ENCODE measurements around the gene DLG1.

Gene DLG1

GRCh38 chr3:197322149-197322548 is 23.7 kb upstream of the DLG1 start:
- TF ChIP-seq USF1 (IDR thresholded peaks at IDR 0.05) (no peak), CREB1 (IDR thresholded peaks at IDR 0.05; ENCODE audit: low read depth) (no peak)

GRCh38 chr3:197320582-197320981 is 22.2 kb upstream of the DLG1 start:
- TF ChIP-seq REST (IDR thresholded peaks at IDR 0.05; ENCODE audit: low read depth) (no peak), RAD21 (IDR thresholded peaks at IDR 0.05; ENCODE audit: low read depth) (no peak), ZBTB7A (IDR thresholded peaks at IDR 0.05; ENCODE audit: low read depth) (no peak), EGR1 (IDR thresholded peaks at IDR 0.05) (no peak), MAX (IDR thresholded peaks at IDR 0.05) (no peak), FOXM1 (IDR thresholded peaks at IDR 0.05; ENCODE audit: borderline replicate concordance, low read depth) (no peak), YY1 (IDR thresholded peaks at IDR 0.05; ENCODE audit: low read depth) (no peak), CREB1 (IDR thresholded peaks at IDR 0.05; ENCODE audit: low read depth) (no peak), USF1 (IDR thresholded peaks at IDR 0.05) (no peak), EP300 (IDR thresholded peaks at IDR 0.05; ENCODE audit: borderline replicate concordance) (no peak)

- TF ChIP-seq EP300 (IDR thresholded peaks at IDR 0.05; ENCODE audit: borderline replicate concordance) = no peak
- no peak for TF ChIP-seq NFIC (IDR thresholded peaks at IDR 0.05)
- no peak for TF ChIP-seq YY1 (IDR thresholded peaks at IDR 0.05; ENCODE audit: low read depth)
- no peak for TF ChIP-seq RAD21 (IDR thresholded peaks at IDR 0.05; ENCODE audit: low read depth)
- TF ChIP-seq EGR1 (IDR thresholded peaks at IDR 0.05) = no peak
- no peak for TF ChIP-seq TCF12 (IDR thresholded peaks at IDR 0.05; ENCODE audit: low read depth)
- no peak for TF ChIP-seq REST (IDR thresholded peaks at IDR 0.05; ENCODE audit: low read depth)
- no peak for TF ChIP-seq TAF1 (IDR thresholded peaks at IDR 0.05; ENCODE audit: low read depth)
- no peak for TF ChIP-seq FOXM1 (IDR thresholded peaks at IDR 0.05; ENCODE audit: borderline replicate concordance, low read depth)
- TF ChIP-seq USF1 (IDR thresholded peaks at IDR 0.05) = no peak
- TF ChIP-seq MAX (IDR thresholded peaks at IDR 0.05) = no peak
- no peak for TF ChIP-seq CEBPB (IDR thresholded peaks at IDR 0.05)
- no peak for TF ChIP-seq ZBTB7A (IDR thresholded peaks at IDR 0.05; ENCODE audit: low read depth)
- TF ChIP-seq CREB1 (IDR thresholded peaks at IDR 0.05; ENCODE audit: low read depth) = no peak
- no peak for TF ChIP-seq TEAD4 (IDR thresholded peaks at IDR 0.05)
These were observed 19.0 kb upstream of the DLG1 start for GRCh38 chr3:197317250-197317963.

- TF ChIP-seq TAF1 (IDR thresholded peaks at IDR 0.05; ENCODE audit: low read depth) (no peak), EP300 (IDR thresholded peaks at IDR 0.05; ENCODE audit: borderline replicate concordance) (no peak), YY1 (IDR thresholded peaks at IDR 0.05; ENCODE audit: low read depth) (no peak), TCF12 (IDR thresholded peaks at IDR 0.05; ENCODE audit: low read depth) (no peak)
These were observed 14.0 kb upstream of the DLG1 start for GRCh38 chr3:197312431-197312830.

- TF ChIP-seq TAF1 (IDR thresholded peaks at IDR 0.05; ENCODE audit: low read depth) (no peak), FOXM1 (IDR thresholded peaks at IDR 0.05; ENCODE audit: borderline replicate concordance, low read depth) (no peak), TEAD4 (IDR thresholded peaks at IDR 0.05) (no peak), YY1 (IDR thresholded peaks at IDR 0.05; ENCODE audit: low read depth) (no peak), REST (IDR thresholded peaks at IDR 0.05; ENCODE audit: low read depth) (no peak), MAX (IDR thresholded peaks at IDR 0.05) (no peak), ZBTB7A (IDR thresholded peaks at IDR 0.05; ENCODE audit: low read depth) (no peak), USF1 (IDR thresholded peaks at IDR 0.05) (no peak), TCF12 (IDR thresholded peaks at IDR 0.05; ENCODE audit: low read depth) (no peak), CEBPB (IDR thresholded peaks at IDR 0.05) (no peak), CREB1 (IDR thresholded peaks at IDR 0.05; ENCODE audit: low read depth) (no peak), NFIC (IDR thresholded peaks at IDR 0.05) (no peak), EP300 (IDR thresholded peaks at IDR 0.05; ENCODE audit: borderline replicate concordance) (no peak), EGR1 (IDR thresholded peaks at IDR 0.05) (no peak), RAD21 (IDR thresholded peaks at IDR 0.05; ENCODE audit: low read depth) (no peak)
These were observed 13.2 kb upstream of the DLG1 start for GRCh38 chr3:197311591-197311990.
